Measurements from ENCODE around the gene MAP2K2.

- TF ChIP-seq CTCF (IDR thresholded peaks at IDR 0.05), result no peak
- no peak for TF ChIP-seq POLR2A (IDR thresholded peaks at IDR 0.05)
Measured at GRCh38 chr19:4046362-4046691, 77.6 kb downstream of the MAP2K2 start.

Measured in body of pancreas (tissue), 4 donors.